Measurements from ENCODE around the gene ZNF182. TPM values are rescaled to one million over a fixed set of nuclear protein-coding genes. Genes with fewer than 3 reads are reported as not detected.
A peak's percentile ranks its signal among the peaks of the same experiment; 100 is the strongest.
"Not testable (repeated sequence)": the region's sequence is repeated elsewhere in the genome, so short reads cannot be mapped to it uniquely, and the experiment has no call there.

The ZNF182 gene
- total RNA-seq, 1 donor from 2014 or later: 0.11 TPM

- DNase-seq (ENCODE audit: low spot score in 2 of 2): no peak
- TF ChIP-seq, protein P1, sequence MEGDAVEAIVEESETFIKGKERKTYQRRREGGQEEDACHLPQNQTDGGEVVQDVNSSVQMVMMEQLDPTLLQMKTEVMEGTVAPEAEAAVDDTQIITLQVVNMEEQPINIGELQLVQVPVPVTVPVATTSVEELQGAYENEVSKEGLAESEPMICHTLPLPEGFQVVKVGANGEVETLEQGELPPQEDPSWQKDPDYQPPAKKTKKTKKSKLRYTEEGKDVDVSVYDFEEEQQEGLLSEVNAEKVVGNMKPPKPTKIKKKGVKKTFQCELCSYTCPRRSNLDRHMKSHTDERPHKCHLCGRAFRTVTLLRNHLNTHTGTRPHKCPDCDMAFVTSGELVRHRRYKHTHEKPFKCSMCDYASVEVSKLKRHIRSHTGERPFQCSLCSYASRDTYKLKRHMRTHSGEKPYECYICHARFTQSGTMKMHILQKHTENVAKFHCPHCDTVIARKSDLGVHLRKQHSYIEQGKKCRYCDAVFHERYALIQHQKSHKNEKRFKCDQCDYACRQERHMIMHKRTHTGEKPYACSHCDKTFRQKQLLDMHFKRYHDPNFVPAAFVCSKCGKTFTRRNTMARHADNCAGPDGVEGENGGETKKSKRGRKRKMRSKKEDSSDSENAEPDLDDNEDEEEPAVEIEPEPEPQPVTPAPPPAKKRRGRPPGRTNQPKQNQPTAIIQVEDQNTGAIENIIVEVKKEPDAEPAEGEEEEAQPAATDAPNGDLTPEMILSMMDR (IDR thresholded peaks at IDR 0.05): no peak
- Histone ChIP-seq H3K36me3 (peaks cover 2 to 18% of the 10 kb centered on the region in 2 donors), H3K27ac (no peak overlapping the region), H3K27me3 (no peaks in the 10 kb centered on the region), H3K4me1 (no peaks in the 10 kb centered on the region), H3K4me3 (no peak overlapping the region), H3K9me3 (no peaks in the 10 kb centered on the region)
- intact Hi-C loops (cut with DNase I): no loop called here
These were observed 12.3 kb downstream of the ZNF182 start for GRCh38 chrX:47991263-47992094.

DNA sequence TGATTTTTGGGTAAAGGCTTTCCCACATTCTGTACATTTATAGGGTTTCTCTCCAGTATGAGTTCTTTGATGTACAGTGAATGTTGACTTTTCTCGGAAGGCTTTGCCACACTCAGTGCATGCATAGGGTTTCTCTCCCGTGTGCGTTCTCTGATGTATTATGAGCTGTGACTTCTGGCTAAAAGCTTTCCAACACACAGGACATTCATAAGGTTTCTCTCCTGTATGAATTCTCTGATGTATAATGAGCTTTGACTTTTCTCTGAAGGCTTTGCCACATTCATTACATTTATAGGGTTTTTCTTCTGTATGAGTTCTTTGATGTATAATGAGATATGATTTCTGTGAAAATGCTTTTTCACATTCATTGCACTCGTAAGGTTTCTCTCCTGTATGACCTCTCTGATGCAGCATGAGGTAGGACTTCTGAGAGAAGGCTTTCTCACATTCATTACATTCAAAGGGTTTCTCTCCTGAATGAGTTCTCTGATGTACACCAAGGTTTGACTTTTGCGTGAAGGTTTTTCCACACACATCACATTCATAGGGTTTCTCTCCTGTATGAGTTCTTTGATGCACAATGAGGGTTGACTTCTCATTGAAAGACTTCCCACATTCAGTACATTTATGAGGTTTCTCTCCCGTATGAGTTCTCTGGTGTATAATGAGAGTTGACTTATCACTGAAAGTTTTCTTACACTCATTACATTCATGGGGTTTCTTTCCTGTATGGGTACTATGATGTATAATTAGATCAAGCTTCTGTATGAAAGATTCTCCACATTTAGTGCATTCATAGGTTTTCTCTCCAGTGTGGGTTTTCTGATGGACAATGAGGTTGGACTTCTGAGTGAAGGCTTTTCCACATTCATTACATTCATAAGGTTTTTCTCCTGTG is 27.3 kb downstream of the ZNF182 start:
- Histone ChIP-seq H3K27me3 (no peaks in the 10 kb centered on the region), H3K9me3 (peaks cover 43 to 62% of the 10 kb centered on the region in 2 donors)

GRCh38 chrX:47973235-47973634 is 30.6 kb downstream of the ZNF182 start:
- no peak for DNase-seq (ENCODE audit: low spot score in 2 of 2)
- H3K4me1 ChIP-seq: no peaks in the 10 kb centered on the region
- H3K36me3 ChIP-seq: peaks cover 13 to 21% of the 10 kb centered on the region in 2 donors
- intact Hi-C loops (cut with DNase I): no loop called here
- H3K27me3 ChIP-seq: no peaks in the 10 kb centered on the region
- no peak overlapping the region for H3K4me3 ChIP-seq
- H3K27ac ChIP-seq: no peak overlapping the region
- TF ChIP-seq, protein P1 (IDR thresholded peaks at IDR 0.05): no peak
- peaks cover 35 to 57% of the 10 kb centered on the region in 2 donors for H3K9me3 ChIP-seq

More for the DNA sequence above, 27.3 kb downstream of the ZNF182 start:
- no peak overlapping the region for H3K27ac ChIP-seq
- peaks cover 30 to 52% of the 10 kb centered on the region in 2 donors for H3K36me3 ChIP-seq
- intact Hi-C loops (cut with DNase I): no loop called here
- no peak for DNase-seq (ENCODE audit: low spot score in 2 of 2)
- H3K4me1 ChIP-seq: no peaks in the 10 kb centered on the region
- TF ChIP-seq, protein P1 (IDR thresholded peaks at IDR 0.05): no peak
- H3K4me3 ChIP-seq: peak overlapping the region in 1 of 2 donors; percentile 14

DNA sequence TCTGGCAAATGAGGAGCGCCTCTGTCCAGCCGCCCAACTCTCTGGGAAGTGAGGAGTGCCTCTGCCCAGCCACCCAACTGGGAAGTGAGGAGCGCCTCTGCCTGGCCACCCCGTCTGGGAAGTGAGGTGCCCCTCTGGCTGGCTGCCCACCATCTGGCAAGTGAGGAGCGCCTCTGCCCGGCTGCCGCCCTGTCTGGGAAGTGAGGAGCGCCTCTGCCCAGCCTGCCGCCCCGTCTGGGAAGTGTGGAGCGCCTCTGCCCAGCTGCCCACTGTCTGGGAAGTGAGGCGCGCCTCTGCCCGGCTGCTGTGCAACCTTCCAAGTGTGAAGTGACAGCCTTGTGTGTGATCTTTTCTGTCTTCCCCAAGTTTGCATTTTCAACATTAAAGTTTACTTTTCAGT is 38.3 kb downstream of the ZNF182 start:
- H3K36me3 ChIP-seq; H3K27ac ChIP-seq; H3K4me3 ChIP-seq; H3K27me3 ChIP-seq; H3K4me1 ChIP-seq; intact Hi-C loops (cut with DNase I); DNase-seq (ENCODE audit: low spot score in 2 of 2): not testable (repeated sequence)
- H3K9me3 ChIP-seq: peaks cover 0 to 28% of the 10 kb centered on the region in 2 donors

GRCh38 chrX:47961830-47962229 is 42.0 kb downstream of the ZNF182 start:
- H3K36me3 ChIP-seq; H3K4me1 ChIP-seq; DNase-seq (ENCODE audit: low spot score in 2 of 2); H3K27me3 ChIP-seq; H3K4me3 ChIP-seq; intact Hi-C loops (cut with DNase I); H3K27ac ChIP-seq: not testable (repeated sequence)
- peaks cover 0 to 16% of the 10 kb centered on the region in 2 donors for H3K9me3 ChIP-seq

DNA sequence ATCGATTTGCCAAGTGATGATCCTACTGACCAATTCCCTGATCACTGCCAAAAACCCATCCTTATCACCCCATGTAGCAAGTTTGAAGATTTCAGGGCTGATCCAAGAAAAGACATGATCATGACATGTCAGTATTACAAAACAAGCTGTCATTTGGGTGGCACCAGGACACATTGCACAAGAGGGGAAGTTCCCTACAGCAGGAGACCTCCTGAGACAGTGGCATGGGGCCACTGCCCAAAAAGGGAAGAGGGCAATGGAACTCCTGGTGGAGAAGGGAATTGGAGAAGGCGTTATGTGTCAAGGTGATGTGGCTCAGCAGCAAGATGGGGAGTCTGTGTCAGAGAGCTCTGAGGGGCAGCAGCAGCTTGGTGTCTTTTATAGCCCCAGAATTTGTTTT is 43.4 kb downstream of the ZNF182 start:
- Histone ChIP-seq H3K36me3 (no peaks in the 10 kb centered on the region), H3K27me3 (no peaks in the 10 kb centered on the region), H3K9me3 (peaks cover 0 to 10% of the 10 kb centered on the region in 2 donors), H3K4me3 (no peak overlapping the region), H3K4me1 (no peaks in the 10 kb centered on the region), H3K27ac (no peak overlapping the region)
- DNase-seq (ENCODE audit: low spot score in 2 of 2): no peak
- intact Hi-C loops (cut with DNase I): no loop called here
- TF ChIP-seq, protein P1 (IDR thresholded peaks at IDR 0.05): no peak

Data from ascending aorta (tissue), 2 donors.